HepG2 (cell line): ENCODE results near the gene MINDY1. TPM values are rescaled to one million over a fixed set of nuclear protein-coding genes. Genes with fewer than 3 reads are reported as not detected.

ENCODE experiments used
- BCL6 ChIP-seq: IDR thresholded peaks from 2 replicates; pipeline ENCODE4 v1.6.1; 2016; ENCODE audit warnings: missing genetic modification reagents, missing compliant biosample characterization
- DPF2 ChIP-seq: sonication (generic); formaldehyde crosslinking; IDR thresholded peaks from 2 replicates; pipeline ENCODE4 v1.4.0; 2020; ENCODE audit warnings: mild to moderate bottlenecking, low read depth, missing genetic modification reagents, borderline replicate concordance
- KAT7 ChIP-seq: IDR thresholded peaks from 2 replicates; pipeline ENCODE4 v1.6.1; 2018; ENCODE audit warnings: borderline replicate concordance, missing compliant biosample characterization
- KDM1A ChIP-seq: IDR thresholded peaks from 2 replicates; pipeline ENCODE4 v1.6.1; 2016; ENCODE audit warnings: missing compliant biosample characterization
- MYC ChIP-seq: sonication (generic); formaldehyde crosslinking; IDR thresholded peaks from 2 replicates; pipeline ENCODE4 v1.9.0; 2021; ENCODE audit warnings: missing genetic modification reagents, borderline replicate concordance
- PHF21A ChIP-seq: sonication (generic); formaldehyde crosslinking; IDR thresholded peaks from 2 replicates; pipeline ENCODE4 v1.5.0; 2020; ENCODE audit warnings: mild to moderate bottlenecking, missing genetic modification reagents
- RAD21 ChIP-seq: fragments of 450-650 bp; formaldehyde crosslinking; IDR thresholded peaks from 2 replicates; pipeline ENCODE4 v1.5.0; 2020; ENCODE audit warnings: mild to moderate bottlenecking
- RORA ChIP-seq: sonication (generic); formaldehyde crosslinking; IDR thresholded peaks from 2 replicates; pipeline ENCODE4 v1.5.0; 2020; ENCODE audit warnings: mild to moderate bottlenecking, missing genetic modification reagents, moderate library complexity
- ZBTB7A ChIP-seq: sonication (generic); formaldehyde crosslinking; IDR thresholded peaks from 2 replicates; pipeline ENCODE4 v1.8.0; 2022; ENCODE audit warnings: mild to moderate bottlenecking, missing genetic modification reagents
- ZMAT3 ChIP-seq: sonication (generic); formaldehyde crosslinking; conservative IDR thresholded peaks from 2 replicates; pipeline ENCODE4 v1.7.0; 2021; ENCODE audit warnings: missing genetic modification reagents
- ZNF121 ChIP-seq: sonication (generic); formaldehyde crosslinking; IDR thresholded peaks from 2 replicates; pipeline ENCODE4 v1.5.0; 2020; ENCODE audit warnings: mild to moderate bottlenecking, missing genetic modification reagents
- ZNF138 ChIP-seq: sonication (generic); formaldehyde crosslinking; IDR thresholded peaks from 2 replicates; pipeline ENCODE4 v1.5.0; 2020; ENCODE audit warnings: mild to moderate bottlenecking, low read depth, missing genetic modification reagents
- ZNF343 ChIP-seq: sonication (generic); formaldehyde crosslinking; IDR thresholded peaks from 2 replicates; pipeline ENCODE4 v1.4.0; 2020; ENCODE audit warnings: mild to moderate bottlenecking, missing genetic modification reagents
- ZNF367 ChIP-seq: sonication (generic); formaldehyde crosslinking; IDR thresholded peaks from 2 replicates; pipeline ENCODE4 v1.4.0; 2020; ENCODE audit warnings: missing genetic modification reagents, borderline replicate concordance
- ZNF441 ChIP-seq: sonication (generic); formaldehyde crosslinking; IDR thresholded peaks from 2 replicates; pipeline ENCODE4 v1.7.0; 2021; ENCODE audit warnings: missing genetic modification reagents, borderline replicate concordance
- ZNF557 ChIP-seq: sonication (generic); formaldehyde crosslinking; IDR thresholded peaks from 2 replicates; pipeline ENCODE4 v1.4.0; 2020; ENCODE audit warnings: missing genetic modification reagents
- ZNF891 ChIP-seq: sonication (generic); formaldehyde crosslinking; IDR thresholded peaks from 2 replicates; pipeline ENCODE4 v1.5.0; 2020; ENCODE audit warnings: mild to moderate bottlenecking, missing genetic modification reagents
- polyA plus RNA-seq, 8 experiments: library from polyadenylated mRNA; depleted of rRNA in 3 of 8; stranded (reverse) in 7 of 8; unstranded in 1 of 8; fragments of >200 nt; fragmentation: Illumina TruSeq in 4 of 8; extraction: Trizol in 4 of 8; gene quantifications; 2 replicates each; pipeline versions ENCODE4 v1.2.1 to v1.2.3, GENCODE V29; 2011 to 2016; ENCODE audit warnings: low read depth in 4 of 8, missing spikeins in 1 of 8, mixed read lengths in 1 of 8; ENCODE audit not compliant: insufficient read depth in 1 of 8
- total RNA-seq, 5 experiments: library from RNA; depleted of rRNA; stranded (reverse); fragments of >200 nt; fragmentation: Illumina TruSeq; extraction: Trizol; gene quantifications; 2 replicates each; pipeline ENCODE4 v1.2.3, GENCODE V29; 2016; ENCODE audit warnings: low read depth in 1 of 5
- TF ChIP-seq, protein P1 (sequence below), 2 experiments: fragments of 450-650 bp in 1 of 2; sonication (generic) in 1 of 2; formaldehyde crosslinking in 1 of 2; IDR thresholded peaks; 2 replicates each; pipeline versions ENCODE4 v1.6.1 to v1.8.0; 2016 to 2022; ENCODE audit warnings: antibody characterized with exemption in 1 of 2, mild to moderate bottlenecking in 1 of 2, missing genetic modification reagents in 1 of 2
- TF ChIP-seq, protein P2 (sequence below): IDR thresholded peaks from 2 replicates; pipeline ENCODE4 v1.6.1; 2016; ENCODE audit warnings: missing compliant biosample characterization, missing genetic modification reagents, borderline replicate concordance

The MINDY1 gene
- total and polyA plus RNA-seq, 2 of the 13 experiments (the other 11 are each of a cell fraction or from before 2014, with no cell fraction given), result 11.1 to 15.0 TPM

DNA sequence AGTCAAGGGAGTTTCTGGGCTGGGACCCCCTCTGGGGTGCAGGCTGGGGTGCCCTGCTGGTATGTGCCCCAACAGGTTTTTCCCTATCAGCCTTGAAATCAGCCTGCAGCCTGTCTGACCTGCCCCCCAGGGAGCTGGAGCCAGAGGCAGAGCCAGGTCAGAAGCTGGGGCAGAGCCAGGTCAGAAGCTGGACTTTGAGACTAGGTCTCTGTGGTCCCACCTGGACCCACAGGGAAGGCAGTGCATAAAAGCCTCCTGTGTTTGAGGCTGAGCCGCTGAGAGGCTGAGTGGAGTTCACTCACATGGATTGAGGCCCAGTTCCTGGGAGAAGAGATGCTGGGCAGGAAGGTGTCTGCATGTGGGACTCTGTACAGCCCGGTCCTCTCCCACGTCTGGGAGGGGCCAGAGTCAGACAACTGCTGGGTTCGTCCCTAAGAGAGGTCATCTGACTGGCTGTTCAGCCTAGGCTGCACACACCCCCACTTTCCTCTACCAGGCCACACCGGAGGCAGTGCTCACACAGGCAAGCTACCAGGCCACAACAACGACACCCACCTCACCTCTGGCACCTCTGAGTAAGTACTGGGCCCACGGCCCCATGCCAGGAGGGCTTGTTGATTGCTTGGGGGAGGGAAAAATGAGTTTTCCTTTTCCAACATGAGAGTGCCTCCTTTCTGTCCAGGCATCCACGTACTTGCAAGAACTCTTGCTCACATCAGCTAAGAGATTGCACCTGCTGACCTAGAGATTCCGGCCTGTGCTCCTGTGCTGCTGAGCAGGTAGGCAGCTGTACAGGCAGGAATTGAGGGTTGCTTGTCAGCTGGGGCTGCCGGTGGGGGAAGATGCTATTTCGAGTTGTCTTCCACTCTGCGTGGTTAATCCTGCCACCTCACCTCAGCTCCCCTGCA, 24.6 kb downstream of the MINDY1 start, which contains the start of gene ANXA9 (continued):
- TF ChIP-seq, protein P1, sequence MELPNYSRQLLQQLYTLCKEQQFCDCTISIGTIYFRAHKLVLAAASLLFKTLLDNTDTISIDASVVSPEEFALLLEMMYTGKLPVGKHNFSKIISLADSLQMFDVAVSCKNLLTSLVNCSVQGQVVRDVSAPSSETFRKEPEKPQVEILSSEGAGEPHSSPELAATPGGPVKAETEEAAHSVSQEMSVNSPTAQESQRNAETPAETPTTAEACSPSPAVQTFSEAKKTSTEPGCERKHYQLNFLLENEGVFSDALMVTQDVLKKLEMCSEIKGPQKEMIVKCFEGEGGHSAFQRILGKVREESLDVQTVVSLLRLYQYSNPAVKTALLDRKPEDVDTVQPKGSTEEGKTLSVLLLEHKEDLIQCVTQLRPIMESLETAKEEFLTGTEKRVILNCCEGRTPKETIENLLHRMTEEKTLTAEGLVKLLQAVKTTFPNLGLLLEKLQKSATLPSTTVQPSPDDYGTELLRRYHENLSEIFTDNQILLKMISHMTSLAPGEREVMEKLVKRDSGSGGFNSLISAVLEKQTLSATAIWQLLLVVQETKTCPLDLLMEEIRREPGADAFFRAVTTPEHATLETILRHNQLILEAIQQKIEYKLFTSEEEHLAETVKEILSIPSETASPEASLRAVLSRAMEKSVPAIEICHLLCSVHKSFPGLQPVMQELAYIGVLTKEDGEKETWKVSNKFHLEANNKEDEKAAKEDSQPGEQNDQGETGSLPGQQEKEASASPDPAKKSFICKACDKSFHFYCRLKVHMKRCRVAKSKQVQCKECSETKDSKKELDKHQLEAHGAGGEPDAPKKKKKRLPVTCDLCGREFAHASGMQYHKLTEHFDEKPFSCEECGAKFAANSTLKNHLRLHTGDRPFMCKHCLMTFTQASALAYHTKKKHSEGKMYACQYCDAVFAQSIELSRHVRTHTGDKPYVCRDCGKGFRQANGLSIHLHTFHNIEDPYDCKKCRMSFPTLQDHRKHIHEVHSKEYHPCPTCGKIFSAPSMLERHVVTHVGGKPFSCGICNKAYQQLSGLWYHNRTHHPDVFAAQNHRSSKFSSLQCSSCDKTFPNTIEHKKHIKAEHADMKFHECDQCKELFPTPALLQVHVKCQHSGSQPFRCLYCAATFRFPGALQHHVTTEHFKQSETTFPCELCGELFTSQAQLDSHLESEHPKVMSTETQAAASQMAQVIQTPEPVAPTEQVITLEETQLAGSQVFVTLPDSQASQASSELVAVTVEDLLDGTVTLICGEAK (IDR thresholded peaks at IDR 0.05), result no peak
- TF ChIP-seq, protein P1 (CRISPR knock-in tag; IDR thresholded peaks at IDR 0.05), result peak; percentile 82
- TF ChIP-seq ZNF367 (CRISPR knock-in tag), result no peak
- TF ChIP-seq ZNF343 (CRISPR knock-in tag), result peak; percentile 56; the same call in 1 of the 2 replicates
- no peak for TF ChIP-seq ZNF557
- TF ChIP-seq KAT7 (CRISPR knock-in tag), result 0 out of 2 replicates have a peak, but pooled peaks have one; percentile 23
- 0 out of 2 replicates have a peak, but pooled peaks have one; percentile 9 for TF ChIP-seq DPF2 (CRISPR knock-in tag)
- peak; percentile 72; the same call in 1 of the 2 replicates for TF ChIP-seq ZMAT3 (CRISPR knock-in tag)
- TF ChIP-seq KDM1A (CRISPR knock-in tag), result no peak
- TF ChIP-seq ZNF138 (CRISPR knock-in tag), result no peak; the same call in 1 of the 2 replicates
- TF ChIP-seq ZNF441, result peak; percentile 48; the same call in 1 of the 2 replicates
- TF ChIP-seq ZBTB7A (CRISPR knock-in tag), result 0 out of 2 replicates have a peak, but pooled peaks have one; percentile 51
- TF ChIP-seq BCL6 (CRISPR knock-in tag), result peak; percentile 74
- 0 out of 2 replicates have a peak, but pooled peaks have one; percentile 3 for TF ChIP-seq RAD21 (CRISPR knock-in tag)
- no peak for TF ChIP-seq RORA (CRISPR knock-in tag)
- peak; percentile 77 for TF ChIP-seq ZNF891 (CRISPR knock-in tag)
- TF ChIP-seq, protein P2, sequence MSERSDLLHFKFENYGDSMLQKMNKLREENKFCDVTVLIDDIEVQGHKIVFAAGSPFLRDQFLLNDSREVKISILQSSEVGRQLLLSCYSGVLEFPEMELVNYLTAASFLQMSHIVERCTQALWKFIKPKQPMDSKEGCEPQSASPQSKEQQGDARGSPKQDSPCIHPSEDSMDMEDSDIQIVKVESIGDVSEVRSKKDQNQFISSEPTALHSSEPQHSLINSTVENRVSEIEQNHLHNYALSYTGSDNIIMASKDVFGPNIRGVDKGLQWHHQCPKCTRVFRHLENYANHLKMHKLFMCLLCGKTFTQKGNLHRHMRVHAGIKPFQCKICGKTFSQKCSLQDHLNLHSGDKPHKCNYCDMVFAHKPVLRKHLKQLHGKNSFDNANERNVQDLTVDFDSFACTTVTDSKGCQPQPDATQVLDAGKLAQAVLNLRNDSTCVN (CRISPR knock-in tag), result 0 out of 2 replicates have a peak, but pooled peaks have one; percentile 11
- 0 out of 2 replicates have a peak, but pooled peaks have one; percentile 3 for TF ChIP-seq ZNF121
- TF ChIP-seq MYC (CRISPR knock-in tag), result peak; percentile 51; the same call in 1 of the 2 replicates
- peak; percentile 84 for TF ChIP-seq PHF21A
